Measurements from ENCODE around the gene NPR3. TPM values are rescaled to one million over a fixed set of nuclear protein-coding genes. Genes with fewer than 3 reads are reported as not detected.

NPR3 gene
- total RNA-seq, 2 experiments from 2014 or later: 0.10 to 0.12 TPM

GRCh38 chr5:32834251-32834650, 123.1 kb downstream of the NPR3 start:
- Mint-ChIP-seq H3K9me3 (no peaks in the 10 kb centered on the region), H3K27me3 (ENCODE audit: low read depth) (no peaks in the 10 kb centered on the region), H3K36me3 (ENCODE audit: low read depth) (no peaks in the 10 kb centered on the region), H3K4me3 (no peak overlapping the region), H3K4me1 (ENCODE audit: low read depth) (peaks cover 8% of the 10 kb centered on the region), H3K27ac (no peak overlapping the region)
- no peak for DNase-seq
- CTCF ChIA-PET: no interaction called here
- intact Hi-C loops (cut with micrococcal nuclease): no loop called here

- Mint-ChIP-seq H3K27ac (no peak overlapping the region), H3K4me3 (no peak overlapping the region), H3K9me3 (no peaks in the 10 kb centered on the region), H3K36me3 (ENCODE audit: low read depth) (no peaks in the 10 kb centered on the region), H3K27me3 (ENCODE audit: low read depth) (no peaks in the 10 kb centered on the region), H3K4me1 (ENCODE audit: low read depth) (peaks cover 8% of the 10 kb centered on the region)
- intact Hi-C loops (cut with micrococcal nuclease): no loop called here
- CTCF ChIA-PET: no interaction called here
- DNase-seq: no peak
Observed at GRCh38 chr5:32836176-32836575, 125.1 kb downstream of the NPR3 start.

- H3K9me3 Mint-ChIP-seq: no peaks in the 10 kb centered on the region
- no peaks in the 10 kb centered on the region for H3K36me3 Mint-ChIP-seq (ENCODE audit: low read depth)
- H3K4me1 Mint-ChIP-seq (ENCODE audit: low read depth): peaks cover 8% of the 10 kb centered on the region
- intact Hi-C loops (cut with micrococcal nuclease): no loop called here
- no peak overlapping the region for H3K4me3 Mint-ChIP-seq
- H3K27me3 Mint-ChIP-seq (ENCODE audit: low read depth): no peaks in the 10 kb centered on the region
- CTCF ChIA-PET: no interaction called here
- no peak for DNase-seq
- no peak overlapping the region for H3K27ac Mint-ChIP-seq
Observed at GRCh38 chr5:32837211-32837610, 126.1 kb downstream of the NPR3 start.

GRCh38 chr5:32839106-32839505, 128.0 kb downstream of the NPR3 start:
- Mint-ChIP-seq H3K36me3 (ENCODE audit: low read depth) (no peaks in the 10 kb centered on the region), H3K27me3 (ENCODE audit: low read depth) (no peaks in the 10 kb centered on the region), H3K4me1 (ENCODE audit: low read depth) (peaks cover 11% of the 10 kb centered on the region), H3K9me3 (no peaks in the 10 kb centered on the region), H3K4me3 (no peak overlapping the region), H3K27ac (no peak overlapping the region)
- CTCF ChIA-PET: no interaction called here
- intact Hi-C loops (cut with micrococcal nuclease): no loop called here
- no peak for DNase-seq

GRCh38 chr5:32840606-32841005, 129.5 kb downstream of the NPR3 start:
- Mint-ChIP-seq H3K9me3 (no peaks in the 10 kb centered on the region), H3K27me3 (ENCODE audit: low read depth) (no peaks in the 10 kb centered on the region), H3K27ac (no peak overlapping the region), H3K4me3 (no peak overlapping the region), H3K4me1 (ENCODE audit: low read depth) (peaks cover 4% of the 10 kb centered on the region), H3K36me3 (ENCODE audit: low read depth) (no peaks in the 10 kb centered on the region)
- DNase-seq: no peak
- intact Hi-C loops (cut with micrococcal nuclease): no loop called here
- CTCF ChIA-PET: no interaction called here

Other genes starting within 250 kb of the NPR3 start
- gene SUB1, start 125.8 kb upstream of the NPR3 start, total RNA-seq: 100 to 1,000 TPM; 397 to 400 TPM